Activated CD4-positive, alpha-beta T cell treated with anti-CD3 and anti-CD28 coated beads for 48 hours (primary cell): ENCODE results near the gene KLRC4.

Experiments used
- DNase-seq: peaks from one replicate; pipeline ENCODE4 v3.0.0-alpha.2; 2020

KLRC4 gene

DNA sequence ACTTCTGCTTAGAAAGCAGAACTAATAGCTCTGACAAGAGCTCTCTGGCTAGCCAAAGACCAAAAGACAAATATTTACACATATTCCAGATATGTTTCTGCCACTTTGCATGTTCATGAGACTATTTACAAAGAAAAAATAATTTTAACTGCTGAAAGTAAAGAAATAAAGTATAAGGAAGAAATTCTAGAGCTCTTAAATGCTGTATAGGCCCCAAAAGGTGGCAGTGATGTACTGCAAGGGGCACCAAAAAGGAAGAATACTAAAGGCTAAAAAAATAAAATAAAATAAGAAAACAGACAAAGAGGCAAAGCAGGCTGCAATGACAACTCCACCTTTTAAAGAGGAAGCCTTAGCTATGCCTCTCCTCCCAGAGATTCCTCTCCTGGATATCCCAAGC is 42.7 kb downstream of the KLRC4 start:
- DNase-seq, result no peak

DNA sequence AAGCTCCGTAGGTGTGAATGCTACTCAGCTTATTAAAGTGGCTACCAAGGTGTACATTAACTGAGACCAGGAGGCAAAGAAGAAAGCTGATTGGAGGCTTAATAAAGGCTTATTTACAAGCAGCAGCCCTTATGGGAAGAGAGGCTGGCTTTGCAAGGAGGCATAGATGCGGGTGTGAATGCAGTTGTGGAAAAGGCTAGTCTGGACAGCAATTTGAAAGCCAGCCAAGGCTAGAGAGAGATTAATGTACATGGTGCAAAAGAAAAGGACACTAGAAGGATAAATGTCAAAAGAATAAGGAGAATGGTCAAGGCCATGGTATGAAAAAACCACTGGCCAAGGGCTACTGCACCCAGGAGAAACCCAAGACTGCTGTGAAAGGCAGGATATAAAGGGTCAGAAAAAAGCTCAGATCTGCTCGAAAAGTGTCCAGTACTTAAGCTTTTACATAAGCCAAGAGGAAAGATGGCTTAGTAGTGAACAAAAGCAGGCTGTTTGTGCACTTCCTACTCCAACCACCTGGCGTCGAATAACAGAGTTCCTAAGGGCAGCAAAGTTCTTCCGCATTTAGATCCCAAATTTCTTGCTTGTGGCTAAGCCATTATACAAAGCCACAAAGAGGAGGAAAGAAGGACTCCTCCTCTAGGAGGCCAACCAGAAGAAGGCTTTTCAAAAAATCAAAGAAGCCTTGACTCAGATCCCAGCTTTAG is 43.7 kb downstream of the KLRC4 start:
- DNase-seq, result no peak

DNA sequence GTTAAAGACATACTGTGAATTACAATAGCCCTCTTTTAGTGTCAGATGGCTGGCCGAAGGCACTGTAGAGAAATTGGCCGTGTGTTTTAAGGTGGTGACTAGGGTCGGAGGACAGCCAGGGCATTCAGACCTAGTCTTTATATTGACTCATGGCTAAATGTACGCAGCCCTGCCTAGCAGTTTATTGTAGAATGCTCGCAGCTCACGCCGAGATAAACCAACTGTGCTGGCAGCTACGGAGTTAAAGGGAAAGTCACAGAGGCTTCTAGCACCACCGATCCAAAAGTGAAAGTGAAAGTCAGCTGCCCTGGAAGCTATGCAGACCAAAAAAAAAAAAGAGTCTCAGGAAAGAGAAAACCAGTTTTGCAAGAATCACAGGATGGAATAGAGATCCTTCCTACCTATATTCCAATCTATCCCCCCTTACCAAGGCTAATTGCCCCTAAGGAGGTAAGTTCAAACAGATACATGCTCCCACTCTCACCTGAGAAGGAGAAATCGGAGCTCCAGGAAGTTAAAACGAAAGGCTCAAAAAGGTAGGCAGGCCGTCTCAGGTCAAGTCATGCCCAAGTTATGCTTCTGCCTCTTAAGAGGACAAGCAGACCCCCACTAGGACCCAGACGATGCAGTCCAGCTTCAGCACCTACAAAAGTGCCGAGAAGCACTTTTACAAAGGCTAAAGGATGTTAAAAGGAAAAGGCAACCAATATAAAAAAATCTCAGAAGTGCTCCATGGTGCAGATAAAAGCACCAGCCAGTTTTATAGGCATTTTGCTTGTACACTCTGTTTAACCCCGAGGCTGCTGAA is 44.5 kb downstream of the KLRC4 start:
- DNase-seq, result peak; percentile 65

DNA sequence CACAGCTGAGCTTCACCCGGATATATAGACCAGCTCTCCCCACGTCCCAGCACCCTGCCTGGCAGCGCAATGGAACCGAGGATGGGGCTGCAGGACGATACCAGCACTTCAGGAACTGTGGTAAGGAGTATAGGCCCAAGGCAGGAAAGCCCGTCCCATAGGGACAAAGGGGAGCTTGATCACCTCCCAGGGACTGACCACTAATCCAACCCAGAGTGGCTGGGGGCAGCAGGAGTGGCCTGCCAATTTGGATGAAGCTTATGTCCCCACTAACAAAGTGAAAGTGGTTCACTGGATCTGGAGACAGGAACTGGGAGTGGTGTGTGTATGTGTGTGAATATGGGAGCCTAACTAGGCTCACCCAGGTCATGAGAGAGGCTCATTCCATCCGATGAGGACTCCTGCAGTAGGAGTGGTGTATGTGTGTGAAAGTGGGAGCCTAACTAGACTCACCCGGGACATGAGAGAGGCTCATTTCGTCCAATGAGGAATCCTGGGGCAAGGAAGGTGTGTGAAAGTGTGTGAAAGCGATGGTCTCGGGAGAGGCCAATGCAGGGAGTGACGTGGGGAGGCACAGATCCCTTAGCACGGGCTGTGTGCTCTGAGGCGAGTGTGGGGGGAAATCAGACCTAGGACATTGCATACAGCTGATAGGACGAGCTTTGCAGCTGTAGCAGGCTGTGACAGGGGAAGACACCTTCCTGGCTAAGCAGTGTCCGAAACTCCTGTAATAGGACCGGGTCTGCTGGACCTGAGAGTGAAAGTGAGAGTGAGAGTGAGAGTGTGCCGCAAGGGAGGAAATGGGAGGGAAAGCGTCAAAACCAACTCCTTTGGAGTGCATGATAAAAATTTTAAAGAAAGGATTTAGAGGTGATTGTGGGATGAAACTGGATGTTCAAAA is 45.4 kb downstream of the KLRC4 start:
- DNase-seq, result peak; percentile 34

DNA sequence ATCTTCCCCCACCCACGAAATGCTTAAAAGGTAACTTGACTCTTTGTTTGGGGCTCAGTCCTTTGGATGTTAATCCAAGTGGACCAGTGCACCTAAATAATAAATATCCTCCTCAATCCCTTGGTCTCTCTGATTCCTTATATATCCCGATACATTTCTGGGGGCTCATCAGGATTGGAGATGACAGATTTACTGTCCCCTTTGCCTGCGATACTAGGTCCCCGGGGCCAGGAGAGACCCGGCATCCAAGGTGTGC is 46.0 kb downstream of the KLRC4 start:
- no peak for DNase-seq

DNA sequence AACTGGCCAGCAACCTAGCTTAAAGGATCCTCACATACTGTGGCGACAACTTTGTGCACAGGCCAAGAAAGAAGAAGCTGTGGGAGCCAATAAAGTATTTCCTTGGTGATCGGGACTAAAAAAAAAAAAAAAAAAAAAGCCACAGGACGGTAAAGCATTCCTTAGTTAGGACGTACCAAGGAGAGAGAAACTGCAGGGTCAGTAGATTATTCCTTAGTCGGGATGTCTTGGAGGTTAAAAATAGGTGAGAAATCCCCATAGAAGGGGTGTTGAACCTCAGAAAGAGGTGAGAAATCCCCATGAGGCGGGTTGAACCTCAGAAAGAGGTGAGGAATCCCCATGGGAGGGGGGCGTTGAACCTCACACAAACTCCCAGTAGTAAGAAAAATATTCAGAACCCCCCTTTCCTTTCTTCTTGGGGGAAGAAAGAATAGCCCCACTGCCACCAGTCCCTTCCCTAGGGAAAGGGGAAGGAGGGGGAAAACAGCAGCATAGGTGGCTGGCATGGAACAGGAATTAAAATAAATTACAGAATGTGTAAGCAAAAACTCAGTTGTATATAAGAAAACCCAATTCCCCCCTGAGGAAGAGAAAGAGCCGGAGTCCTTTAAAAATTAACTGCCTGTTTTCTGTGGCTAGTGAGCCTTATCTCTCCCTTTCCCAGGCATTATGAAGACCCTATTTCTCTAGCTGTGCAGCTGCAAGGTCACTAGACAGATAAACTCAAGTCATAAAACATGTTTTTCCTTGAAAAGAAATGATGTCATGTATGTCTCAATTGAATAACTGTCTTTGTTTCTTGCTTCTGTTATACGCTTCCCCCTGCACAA is 46.5 kb downstream of the KLRC4 start:
- no peak for DNase-seq

DNA sequence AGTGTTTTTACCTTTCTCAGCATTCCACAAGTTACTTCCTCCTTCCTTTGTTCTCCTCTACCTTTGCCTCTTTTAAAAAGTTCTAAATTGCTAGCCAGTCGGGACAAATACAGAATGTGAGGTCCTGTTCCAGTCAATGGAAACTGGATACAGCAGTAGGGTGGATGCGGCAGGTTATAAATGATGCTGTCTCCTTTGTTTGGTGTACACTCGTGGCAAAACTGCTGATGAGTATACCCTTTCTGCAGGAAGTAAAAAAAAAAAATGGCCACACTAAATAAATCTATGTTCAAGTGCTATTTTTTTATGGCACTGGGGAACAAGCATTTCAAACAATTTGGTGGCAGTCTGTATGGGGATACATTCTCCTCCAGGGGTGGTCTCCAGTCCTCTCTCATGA is 47.2 kb downstream of the KLRC4 start:
- no peak for DNase-seq

DNA sequence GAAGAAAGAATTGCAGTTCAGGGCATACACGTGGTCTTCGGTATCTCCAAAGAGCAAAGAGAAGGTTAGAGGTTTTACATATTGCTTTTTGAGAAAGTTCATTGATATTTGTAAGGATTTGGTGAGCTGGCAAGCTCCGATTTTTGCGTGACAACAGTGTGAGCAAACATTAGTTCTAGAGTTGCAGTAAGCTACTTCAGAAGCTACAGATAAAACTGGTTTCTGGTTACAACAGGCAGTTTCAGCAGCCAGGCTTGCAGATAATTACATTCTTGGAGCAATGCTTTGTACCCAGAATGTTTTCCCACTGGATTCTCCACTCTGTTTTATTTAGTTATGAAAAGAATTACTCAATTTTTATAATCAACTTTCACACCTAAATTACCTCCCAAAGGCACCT is 47.9 kb downstream of the KLRC4 start:
- no peak for DNase-seq

DNA sequence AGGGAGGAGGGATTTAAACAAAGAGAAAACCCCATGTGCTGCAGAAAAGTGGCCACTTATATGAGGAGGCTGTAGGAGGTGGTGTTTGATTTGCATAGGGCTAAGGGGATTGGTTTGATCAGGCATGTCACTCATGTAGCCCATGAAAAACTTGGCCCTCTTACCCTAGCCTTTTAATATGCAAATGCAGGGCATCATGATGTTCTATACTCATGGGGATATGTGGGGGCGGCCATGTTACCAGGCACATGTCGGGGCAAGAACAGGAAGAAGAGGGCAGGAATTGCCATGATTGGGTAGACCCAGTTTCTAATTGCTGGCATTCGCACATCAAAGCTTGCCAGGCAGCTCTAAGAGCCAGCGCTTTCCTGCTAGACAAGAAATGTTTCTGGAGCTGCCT is 48.5 kb downstream of the KLRC4 start:
- DNase-seq, result no peak

DNA sequence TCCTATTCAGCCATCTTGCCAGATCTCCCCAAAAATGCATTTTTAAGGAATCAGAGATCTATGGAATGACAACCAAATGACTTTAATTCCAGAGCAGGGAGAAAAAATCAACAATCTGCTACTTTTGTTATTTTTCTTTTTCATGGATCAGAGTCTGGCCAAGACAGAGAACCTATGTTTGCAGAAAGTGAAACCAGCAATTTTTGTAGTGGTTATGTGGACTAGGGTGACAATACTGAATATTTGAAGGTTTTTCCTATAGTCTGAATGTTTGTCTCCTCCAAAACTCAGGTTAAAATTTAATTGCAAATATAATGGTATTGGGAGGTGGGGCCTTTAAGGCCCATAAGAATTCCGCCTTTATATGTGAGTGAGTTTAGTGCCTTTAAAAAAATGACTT is 50.6 kb downstream of the KLRC4 start:
- DNase-seq, result no peak

DNA sequence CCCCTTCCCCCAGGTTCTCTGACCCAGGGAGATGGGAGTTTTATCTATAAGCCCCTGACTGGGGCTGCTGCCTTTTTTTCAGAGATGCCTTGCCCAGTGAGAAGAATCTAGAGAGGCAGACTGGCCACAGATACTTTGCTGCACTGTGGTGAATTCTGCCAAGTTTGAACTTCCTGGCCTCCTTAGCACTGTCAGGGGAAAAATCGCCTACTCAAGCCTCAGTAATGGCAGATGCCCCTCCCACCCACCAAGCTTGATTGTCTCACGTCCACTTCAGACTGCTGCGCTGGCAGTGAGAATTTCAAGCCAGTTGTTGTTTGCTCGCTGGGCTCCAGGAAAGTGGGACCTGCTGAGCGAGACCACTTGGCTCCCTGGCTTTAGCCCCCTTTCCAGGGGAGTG is 51.4 kb downstream of the KLRC4 start:
- no peak for DNase-seq
